Activated CD8-positive, alpha-beta memory T cell treated with anti-CD3 and anti-CD28 coated beads, Interleukin-2, amount 50 U/mL, for 4 hours (primary cell): ENCODE measurements around the gene REPS2.

ENCODE experiments used
- DNase-seq: peaks from one replicate; pipeline ENCODE4 v3.0.0-alpha.2; 2020

Gene REPS2

GRCh38 chrX:17038681-17039161, 92.3 kb downstream of the REPS2 start:
- no peak for DNase-seq

- DNase-seq: no peak
Measured at GRCh38 chrX:17039826-17040225, 93.4 kb downstream of the REPS2 start.

- DNase-seq: no peak
Measured at GRCh38 chrX:17040711-17041110, 94.3 kb downstream of the REPS2 start.

DNA sequence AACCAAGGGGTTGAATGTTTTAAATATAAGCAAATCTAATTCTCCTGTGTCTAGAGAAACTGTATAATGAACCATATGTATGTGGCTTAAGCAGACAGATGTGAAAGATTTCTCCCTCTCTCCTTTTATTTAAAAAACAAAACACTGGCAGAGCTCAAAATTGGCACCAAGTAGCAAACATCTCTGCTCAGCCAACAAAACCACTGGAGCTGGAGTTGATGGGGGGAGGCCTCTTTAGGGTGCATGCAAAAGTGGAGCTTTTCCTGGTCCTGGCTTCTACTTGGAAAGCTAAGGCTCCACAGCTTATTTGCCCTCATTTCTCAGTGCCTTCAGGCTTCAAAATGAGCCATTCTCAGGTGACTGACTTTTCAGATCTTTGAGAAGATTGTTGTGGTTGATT, 95.6 kb downstream of the REPS2 start:
- no peak for DNase-seq

- DNase-seq: peak; percentile 21
Measured at GRCh38 chrX:17046478-17047097, 100.1 kb downstream of the REPS2 start.

DNA sequence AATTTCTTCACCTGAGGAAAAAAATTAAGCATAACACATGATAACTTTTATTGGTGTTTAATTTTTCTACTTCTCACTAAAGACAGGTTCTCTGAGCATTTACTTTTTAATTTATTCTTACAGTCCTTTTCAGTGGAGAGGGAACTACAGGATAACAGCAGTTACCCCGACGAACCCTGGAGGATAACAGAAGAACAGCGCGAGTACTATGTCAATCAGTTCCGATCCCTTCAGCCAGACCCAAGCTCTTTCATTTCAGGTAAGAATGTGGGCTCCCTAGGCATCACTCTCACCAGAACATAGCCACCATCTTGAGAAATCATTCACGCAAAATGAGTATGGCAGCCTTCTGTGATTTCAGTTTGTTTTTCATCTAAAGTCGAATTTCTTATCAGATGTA, 100.8 kb downstream of the REPS2 start:
- no peak for DNase-seq

DNA sequence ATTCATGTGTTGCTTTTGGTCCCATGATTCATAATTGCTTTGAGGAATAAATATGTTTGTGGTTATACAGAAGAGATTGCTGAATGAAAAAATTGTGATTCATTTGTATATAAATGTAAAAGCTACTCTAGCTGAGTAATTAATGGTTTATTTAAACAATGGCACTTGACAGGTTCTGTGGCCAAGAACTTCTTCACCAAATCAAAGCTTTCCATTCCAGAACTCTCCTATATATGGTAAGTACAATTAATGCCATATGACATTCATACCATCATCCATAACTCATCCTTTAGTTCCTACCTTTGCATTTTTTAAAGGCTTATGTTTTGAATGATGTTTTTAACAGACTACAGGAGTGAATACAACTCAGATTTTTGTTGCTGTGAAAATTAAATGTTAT, 105.8 kb downstream of the REPS2 start:
- no peak for DNase-seq

DNA sequence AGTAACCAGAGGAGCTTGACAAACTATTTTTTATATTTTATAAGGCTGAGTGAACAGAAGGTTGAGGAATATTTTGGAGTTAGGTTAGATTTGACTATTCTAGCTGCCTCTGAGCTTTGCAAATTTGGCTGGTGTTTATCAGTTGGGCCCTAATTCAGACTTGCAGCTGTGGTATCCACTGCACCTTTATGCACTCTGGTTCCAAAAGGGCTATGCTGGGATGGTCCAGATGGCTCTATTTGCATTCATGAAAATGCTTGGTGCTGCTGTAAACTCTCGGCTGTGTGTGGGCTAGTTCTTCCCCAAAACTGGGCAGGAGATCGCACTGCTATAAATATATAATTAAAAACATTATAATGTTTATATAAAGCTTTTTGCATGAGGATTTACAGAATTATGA, 106.3 kb downstream of the REPS2 start:
- DNase-seq: no peak

DNA sequence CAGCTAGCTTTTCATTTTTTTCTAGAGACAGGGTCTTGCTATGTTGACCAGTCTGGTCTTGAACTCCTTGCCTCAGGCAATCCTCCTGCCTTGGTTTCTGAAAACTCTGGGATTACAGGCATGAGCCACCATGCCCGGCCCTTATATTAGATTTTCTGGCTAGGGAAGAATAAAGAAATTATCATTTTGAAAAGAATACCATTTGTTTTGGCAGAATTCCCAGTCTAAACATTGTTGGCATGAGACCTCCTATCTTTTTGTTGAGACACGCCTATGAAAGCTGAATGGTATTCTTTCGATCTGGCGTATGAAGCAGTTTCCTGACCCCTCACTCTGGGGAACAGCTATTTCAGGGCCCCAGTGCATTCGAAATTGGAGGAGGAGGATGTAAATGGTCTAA, 107.0 kb downstream of the REPS2 start:
- no peak for DNase-seq

GRCh38 chrX:17056868-17057608, 110.6 kb downstream of the REPS2 start:
- no peak for DNase-seq

- no peak for DNase-seq
Measured at GRCh38 chrX:17062065-17062464, 115.6 kb downstream of the REPS2 start.

DNA sequence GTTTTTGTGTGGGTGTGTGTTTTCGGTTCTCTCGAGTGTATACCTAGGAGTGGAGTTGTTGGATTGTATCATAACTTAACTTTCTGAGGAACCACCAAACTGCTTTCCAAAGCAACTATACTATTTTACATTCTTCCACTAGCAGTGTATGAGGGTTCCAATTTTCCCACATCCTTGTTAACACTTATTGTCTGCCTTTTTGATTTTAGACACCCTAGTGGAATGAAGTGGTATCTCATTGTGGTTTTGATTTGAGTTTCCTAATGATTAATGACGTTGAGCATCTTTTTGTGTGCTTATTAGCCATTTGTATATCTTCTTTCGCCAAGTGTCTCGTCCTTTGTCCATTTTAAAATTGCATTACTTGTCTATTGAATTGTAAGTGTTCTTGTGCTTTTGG, 118.6 kb downstream of the REPS2 start:
- DNase-seq: no peak

DNA sequence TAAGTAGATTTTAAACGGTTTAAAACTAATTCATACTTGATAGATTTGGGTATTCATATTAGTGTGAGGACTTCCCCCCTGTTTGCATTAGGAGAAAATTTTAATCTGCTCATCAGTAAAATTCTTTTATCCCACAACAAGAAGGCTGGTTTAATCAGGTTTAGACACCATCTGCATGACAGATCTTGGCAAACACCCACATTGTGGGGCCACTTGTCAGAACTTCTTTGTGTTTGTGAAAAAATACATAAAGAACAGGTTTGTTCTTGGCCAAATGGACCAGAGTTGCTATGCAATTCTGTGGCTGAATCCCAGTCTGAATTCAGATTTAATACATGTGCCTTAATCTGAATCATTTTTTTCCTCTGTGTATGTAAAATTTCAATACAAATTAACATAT, 121.1 kb downstream of the REPS2 start:
- no peak for DNase-seq

DNA sequence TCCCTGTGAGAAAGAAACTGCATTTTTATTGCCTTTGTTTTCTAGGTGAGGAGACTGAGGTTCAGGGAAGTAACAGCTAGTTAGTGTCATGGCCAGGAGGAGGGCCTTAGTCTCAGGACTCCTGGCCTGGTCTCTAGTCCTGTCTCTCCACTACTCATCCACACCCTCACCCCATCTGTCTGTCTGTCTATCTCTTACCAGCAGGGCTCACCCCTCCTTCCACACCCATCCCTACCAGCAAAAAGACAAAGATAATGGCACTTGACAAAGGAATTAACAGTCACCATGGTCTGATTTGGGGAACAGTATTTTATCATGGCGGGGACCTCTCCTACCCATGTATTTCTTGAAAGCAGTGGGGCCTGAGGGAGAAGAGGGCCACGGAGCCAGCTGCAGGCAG, 125.8 kb downstream of the REPS2 start:
- no peak for DNase-seq

- no peak for DNase-seq
Measured at GRCh38 chrX:17072721-17073230, 126.3 kb downstream of the REPS2 start.

GRCh38 chrX:17075004-17075403, 128.5 kb downstream of the REPS2 start:
- no peak for DNase-seq

DNA sequence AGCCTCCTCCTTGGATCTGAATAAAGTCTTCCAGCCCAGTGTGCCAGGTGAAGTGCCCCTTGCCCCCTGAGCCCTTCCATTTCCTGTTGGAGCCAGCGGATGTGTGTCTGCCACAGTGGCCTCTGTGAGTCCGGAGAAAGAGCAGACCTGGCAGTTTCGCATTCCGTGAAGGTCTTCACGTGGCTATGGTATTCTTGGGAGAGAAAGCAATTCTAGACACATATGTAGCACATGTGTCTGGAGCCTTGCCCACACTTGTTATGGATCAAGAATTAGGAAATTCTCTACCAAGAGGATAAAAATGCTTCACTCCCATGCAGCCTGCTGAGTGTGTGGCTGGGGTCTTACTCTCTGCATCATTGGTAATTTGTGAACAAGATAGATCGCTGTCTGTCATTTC, 130.9 kb downstream of the REPS2 start:
- DNase-seq: no peak

- no peak for DNase-seq
Measured at GRCh38 chrX:17078031-17078720, 131.7 kb downstream of the REPS2 start.

GRCh38 chrX:17081511-17081910, 135.1 kb downstream of the REPS2 start:
- DNase-seq: no peak

DNA sequence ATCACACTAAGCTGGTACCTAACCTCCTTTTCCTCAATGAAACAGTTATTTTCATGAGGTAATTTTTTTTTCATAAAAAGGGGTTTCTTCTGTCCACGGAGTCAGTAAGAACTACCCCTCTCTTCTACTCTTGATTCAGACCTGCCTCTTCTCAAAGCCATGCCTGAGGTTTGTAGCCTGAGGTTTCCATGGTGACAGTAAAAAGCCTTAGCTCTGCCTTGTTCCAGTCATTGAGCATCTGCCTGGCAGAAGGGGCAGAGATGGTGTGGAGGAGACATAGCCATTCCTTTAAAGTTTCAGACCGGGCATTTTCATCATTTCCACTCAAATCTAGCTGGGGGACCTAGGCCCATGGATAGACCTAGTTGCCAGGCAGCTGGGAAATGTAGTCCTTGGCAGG, 135.5 kb downstream of the REPS2 start:
- DNase-seq: no peak

GRCh38 chrX:17082831-17083230, 136.4 kb downstream of the REPS2 start:
- DNase-seq: no peak

DNA sequence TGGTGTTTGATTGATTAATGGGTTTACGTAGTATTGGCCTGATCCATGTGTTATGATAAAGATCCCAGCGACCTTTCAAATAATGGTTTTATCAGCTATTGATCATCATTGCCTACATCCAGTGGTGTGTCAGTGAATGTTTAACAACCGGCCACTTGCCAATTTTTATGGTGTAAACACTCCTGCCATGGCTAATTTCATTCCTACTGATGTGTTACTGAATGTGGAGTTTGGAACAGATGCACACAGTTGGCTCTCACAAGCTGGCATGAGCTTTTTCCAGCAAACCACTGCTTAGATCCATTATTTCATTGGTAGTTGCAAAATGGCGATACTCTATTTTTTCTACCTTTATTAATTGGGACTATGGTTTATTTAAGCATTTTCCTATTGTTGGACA, 139.9 kb downstream of the REPS2 start:
- DNase-seq: no peak

GRCh38 chrX:17095161-17095560, 148.7 kb downstream of the REPS2 start:
- DNase-seq: no peak
